PC-9 (cell line): ENCODE data around the gene VPS13D. TPM values are rescaled to one million over a fixed set of nuclear protein-coding genes. Genes with fewer than 3 reads are reported as not detected.
A peak's percentile ranks its signal among the peaks of the same experiment; 100 is the strongest.

Experiments
- BruUV-seq: library from RNA; stranded (reverse); fragments of 400-500 nt; replicated peaks from 2 replicates; lab custom pipeline; 2021; lab: Mats Ljungman, UMichigan
- CTCF ChIA-PET: fragments of 300-600 bp; sonication (Branson Sonifier 250); formaldehyde crosslinking; loops from one replicate; lab custom pipeline; 2022; ENCODE audit warnings: antibody characterized with exemption; lab: Charles Lee
- POLR2A ChIA-PET: fragments of 300-600 bp; sonication (Branson Sonifier 250); formaldehyde crosslinking; loops from one replicate; lab custom pipeline; 2022; ENCODE audit warnings: antibody characterized with exemption; ENCODE audit not compliant: unreplicated experiment; lab: Charles Lee
- DNase-seq, 2 experiments: peaks; one replicate each; pipeline versions ENCODE4 v3.0.0 to v3.0.0-alpha.2; 2015 to 2022; ENCODE audit warnings: mixed read lengths in 1 of 2
- H2AFZ ChIP-seq: fragments of 200-600 bp; sonication (generic); 2 replicates; pipeline ENCODE4 v1.8.1; 2017; ENCODE audit warnings: antibody characterized with exemption
- H3F3A ChIP-seq: fragments of 200-600 bp; sonication (generic); 2 replicates; pipeline ENCODE4 v1.8.1; 2017; ENCODE audit warnings: antibody characterized with exemption, mild to moderate bottlenecking, low read depth; ENCODE audit not compliant: insufficient read depth
- H3K27ac ChIP-seq: fragments of 200-600 bp; sonication (generic); 2 replicates; pipeline ENCODE4 v1.6.1; 2016; ENCODE audit warnings: mixed run types
- H3K27me3 ChIP-seq: fragments of 200-600 bp; sonication (generic); 2 replicates; pipeline ENCODE4 v1.6.1; 2016; ENCODE audit warnings: low read depth, mixed run types; ENCODE audit not compliant: insufficient read depth
- H3K36me3 ChIP-seq: fragments of 200-600 bp; sonication (generic); 2 replicates; pipeline ENCODE4 v1.6.1; 2016; ENCODE audit warnings: low read depth, mixed run types
- H3K4me1 ChIP-seq: fragments of 200-600 bp; sonication (generic); replicated peaks from 2 replicates; pipeline ENCODE4 v1.6.1; 2016; ENCODE audit warnings: mixed run types; ENCODE audit not compliant: insufficient read depth
- H3K4me2 ChIP-seq: fragments of 200-600 bp; sonication (generic); 2 replicates; pipeline ENCODE4 v1.6.1; 2017; ENCODE audit warnings: mixed run types
- H3K4me3 ChIP-seq: fragments of 200-600 bp; sonication (generic); 2 replicates; pipeline ENCODE4 v1.6.1; 2016; ENCODE audit warnings: mixed run types
- H3K79me2 ChIP-seq: fragments of 200-600 bp; sonication (generic); 2 replicates; pipeline ENCODE4 v1.6.1; 2017; ENCODE audit warnings: low read depth, mixed run types
- H3K9me2 ChIP-seq: fragments of 200-600 bp; sonication (generic); 2 replicates; pipeline ENCODE4 v1.8.1; 2017; ENCODE audit warnings: mild to moderate bottlenecking; ENCODE audit not compliant: insufficient read depth
- H3K9me3 ChIP-seq: fragments of 200-600 bp; sonication (generic); 2 replicates; pipeline ENCODE4 v1.8.1; 2016; ENCODE audit warnings: low read depth; ENCODE audit not compliant: insufficient read depth
- H4K20me1 ChIP-seq: fragments of 200-600 bp; sonication (generic); 2 replicates; pipeline ENCODE4 v1.8.1; 2017; ENCODE audit not compliant: insufficient read depth
- CTCF ChIP-seq: fragments of 200-600 bp; sonication (generic); conservative IDR thresholded peaks from 2 replicates; pipeline ENCODE4 v1.6.1; 2017; ENCODE audit warnings: mixed run types, antibody characterized with exemption, mild to moderate bottlenecking, moderate library complexity
- EZH2 ChIP-seq: fragments of 200-600 bp; sonication (generic); IDR thresholded peaks from 2 replicates; pipeline ENCODE4 v1.8.0; 2017; ENCODE audit warnings: antibody characterized with exemption, low read depth
- intact Hi-C: fragments of 100-400 bp; cut with micrococcal nuclease; formaldehyde crosslinking; loops from one replicate; pipeline ENCODE4 v1.10.0; 2022; ENCODE audit not compliant: unreplicated experiment
- total RNA-seq: library from RNA; stranded (reverse); gene quantifications from 2 replicates; pipeline ENCODE4 v1.2.3, GENCODE V29; 2021

VPS13D gene
- total RNA-seq, 1 experiment from 2014 or later = 36.2 TPM

GRCh38 chr1:12462586-12462985 lies 232.8 kb downstream of the VPS13D start:
- Histone ChIP-seq H3K4me2 (no peak overlapping the region), H3K27me3 (no peaks in the 10 kb centered on the region), H4K20me1 (no peaks in the 10 kb centered on the region), H3K4me3 (no peak overlapping the region), H2AFZ (no peak overlapping the region), H3K4me1 (peaks cover 25% of the 10 kb centered on the region), H3K9me2 (no peaks in the 10 kb centered on the region), H3F3A (no peaks in the 10 kb centered on the region), H3K27ac (no peak overlapping the region), H3K9me3 (no peaks in the 10 kb centered on the region), H3K79me2 (no peaks in the 10 kb centered on the region), H3K36me3 (no peaks in the 10 kb centered on the region)
- DNase-seq = no peak
- POLR2A ChIA-PET = no interaction called here
- CTCF ChIA-PET = no interaction called here
- TF ChIP-seq EZH2 (no peak), CTCF (no peak)
- intact Hi-C loops = no loop called here
- BruUV-seq = no TSS peak

- Histone ChIP-seq H3K9me3 (no peaks in the 10 kb centered on the region), H3K4me2 (no peak overlapping the region), H3K9me2 (no peaks in the 10 kb centered on the region), H3K79me2 (no peaks in the 10 kb centered on the region), H2AFZ (no peak overlapping the region), H4K20me1 (no peaks in the 10 kb centered on the region), H3K36me3 (no peaks in the 10 kb centered on the region), H3F3A (no peaks in the 10 kb centered on the region), H3K27ac (no peak overlapping the region), H3K27me3 (no peaks in the 10 kb centered on the region), H3K4me3 (no peak overlapping the region), H3K4me1 (peaks cover 25% of the 10 kb centered on the region)
- ChIA-PET CTCF (no interaction called here), POLR2A (no interaction called here)
- no peak for TF ChIP-seq CTCF
- no peak for TF ChIP-seq EZH2
- BruUV-seq = no TSS peak
- no peak for DNase-seq
- intact Hi-C loops = no loop called here
These were observed 234.2 kb downstream of the VPS13D start for GRCh38 chr1:12464045-12464461.

- BruUV-seq = no TSS peak
- no peaks in the 10 kb centered on the region for H3F3A ChIP-seq
- H3K4me3 ChIP-seq = no peak overlapping the region
- no peaks in the 10 kb centered on the region for H3K79me2 ChIP-seq
- intact Hi-C loops = no loop called here
- H3K27ac ChIP-seq = no peak overlapping the region
- H3K4me2 ChIP-seq = no peak overlapping the region
- no peaks in the 10 kb centered on the region for H3K9me2 ChIP-seq
- ChIA-PET POLR2A (interaction anchor here (0.9 kb wide), 1 partner anchor 13 kb away, joined by 11 read pairs; no protein-coding TSS in a partner anchor), CTCF (no interaction called here)
- no peak overlapping the region for H2AFZ ChIP-seq
- H4K20me1 ChIP-seq = no peaks in the 10 kb centered on the region
- peaks cover 25% of the 10 kb centered on the region for H3K4me1 ChIP-seq
- TF ChIP-seq EZH2 (no peak), CTCF (no peak)
- peak; percentile 37 to 55 for DNase-seq
- H3K36me3 ChIP-seq = no peaks in the 10 kb centered on the region
- H3K9me3 ChIP-seq = no peaks in the 10 kb centered on the region
- H3K27me3 ChIP-seq = no peaks in the 10 kb centered on the region
These were observed 234.8 kb downstream of the VPS13D start for GRCh38 chr1:12464598-12465056.
